Colonic mucosa (tissue), 4 donors: ENCODE data around the gene KRTAP12-2. TPM values are rescaled to one million over a fixed set of nuclear protein-coding genes. Genes with fewer than 3 reads are reported as not detected.
A peak's percentile ranks its signal among the peaks of the same experiment; 100 is the strongest.

Source experiments
- DNase-seq: peaks from one replicate; pipeline ENCODE4 v3.0.0-alpha.2; 2020
- H3K27ac ChIP-seq: fragments of 200-600 bp; one replicate; pipeline ENCODE4 v1.8.0; 2021
- H3K27me3 ChIP-seq: fragments of 200-600 bp; one replicate; pipeline ENCODE4 v1.8.0; 2021
- H3K36me3 ChIP-seq: fragments of 200-600 bp; one replicate; pipeline ENCODE4 v1.8.0; 2021
- H3K4me1 ChIP-seq: fragments of 200-600 bp; one replicate; pipeline ENCODE4 v1.8.0; 2021; ENCODE audit warnings: mild to moderate bottlenecking
- H3K4me3 ChIP-seq: fragments of 200-600 bp; one replicate; pipeline ENCODE4 v1.8.0; 2021
- H3K9ac ChIP-seq, 2 donors: one replicate each; pipeline ENCODE4 v1.7.0; 2013; ENCODE audit warnings: control low read depth in 2 of 2, low read depth in 2 of 2, low read length in 2 of 2
- H3K9me3 ChIP-seq: fragments of 200-600 bp; one replicate; pipeline ENCODE4 v1.8.0; 2021
- intact Hi-C: fragments of 100-400 bp; cut with DNase I; formaldehyde crosslinking; loops from one replicate; pipeline ENCODE4 v1.14.1; 2022
- total RNA-seq, 2 donors: library from RNA; stranded (reverse); fragmentation: NEBNext Ultra II Directional in 1 of 2; extraction: Animal tissue kit (Norgen Biotek cat#: 25700) in 1 of 2; gene quantifications; one replicate each; pipeline ENCODE4 v1.2.1, GENCODE V29; 2021
- TF ChIP-seq, protein P1 (sequence below): fragments of 200-600 bp; IDR thresholded peaks from one replicate; pipeline ENCODE4 v1.8.0; 2022; ENCODE audit warnings: antibody characterized with exemption, mild to moderate bottlenecking
- donor health status: healthy.
- donor health status: DM: no; HTN: no; CAD: no.
- donor health status: DM: no; HTN: no; CAD: no.

KRTAP12-2 gene
- total RNA-seq, 2 donors from 2014 or later: not detected

DNA sequence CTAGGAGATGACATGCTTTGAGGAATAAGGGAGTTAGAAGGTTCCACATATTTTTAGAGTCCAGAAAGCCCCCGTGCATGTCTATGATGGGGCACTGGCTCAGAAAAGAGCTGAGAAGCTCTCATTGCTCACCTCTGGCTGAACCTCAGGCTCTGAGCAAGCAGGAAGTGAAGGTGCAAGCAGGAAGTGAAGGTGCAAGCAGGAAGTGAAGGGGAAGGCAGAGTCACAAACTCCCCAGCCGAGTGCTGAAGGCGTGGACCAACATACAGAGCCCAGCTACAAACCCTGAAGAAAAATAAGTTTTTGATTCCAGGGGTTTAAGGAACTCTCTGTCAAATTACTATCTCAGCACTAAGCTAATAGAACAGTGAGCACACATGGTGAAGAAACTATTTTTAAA, 47.8 kb downstream of the KRTAP12-2 start:
- H3K4me1 ChIP-seq: no peaks in the 10 kb centered on the region
- intact Hi-C loops: no loop called here

DNA sequence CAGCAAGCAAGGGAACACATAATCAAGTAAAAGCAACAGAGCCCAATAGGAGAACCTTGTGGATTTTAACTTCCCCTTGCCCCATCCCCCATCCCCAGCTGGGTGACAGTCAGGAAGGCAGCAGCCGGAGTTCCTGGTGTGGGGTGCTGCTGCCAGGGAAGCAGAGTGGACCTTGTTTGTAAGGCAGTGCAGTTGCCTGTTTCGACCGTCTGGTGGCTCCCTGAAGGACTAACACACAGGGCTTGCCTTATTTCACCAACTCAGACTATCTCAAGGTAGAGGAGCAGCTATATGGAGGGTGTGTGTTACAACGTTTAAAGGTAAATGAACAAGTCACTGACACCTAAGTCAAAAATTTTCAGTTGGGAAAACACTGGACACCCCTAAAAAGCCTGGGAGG, 48.2 kb downstream of the KRTAP12-2 start:
- no peak overlapping the region for H3K27ac ChIP-seq

More for the DNA sequence above, 47.8 kb downstream of the KRTAP12-2 start:
- Histone ChIP-seq H3K9ac (no peak overlapping the region), H3K27ac (peak overlapping the region; percentile 3), H3K36me3 (no peaks in the 10 kb centered on the region), H3K27me3 (no peaks in the 10 kb centered on the region), H3K4me3 (no peak overlapping the region), H3K9me3 (no peaks in the 10 kb centered on the region)
- DNase-seq: peak; percentile 35
- TF ChIP-seq, protein P1, sequence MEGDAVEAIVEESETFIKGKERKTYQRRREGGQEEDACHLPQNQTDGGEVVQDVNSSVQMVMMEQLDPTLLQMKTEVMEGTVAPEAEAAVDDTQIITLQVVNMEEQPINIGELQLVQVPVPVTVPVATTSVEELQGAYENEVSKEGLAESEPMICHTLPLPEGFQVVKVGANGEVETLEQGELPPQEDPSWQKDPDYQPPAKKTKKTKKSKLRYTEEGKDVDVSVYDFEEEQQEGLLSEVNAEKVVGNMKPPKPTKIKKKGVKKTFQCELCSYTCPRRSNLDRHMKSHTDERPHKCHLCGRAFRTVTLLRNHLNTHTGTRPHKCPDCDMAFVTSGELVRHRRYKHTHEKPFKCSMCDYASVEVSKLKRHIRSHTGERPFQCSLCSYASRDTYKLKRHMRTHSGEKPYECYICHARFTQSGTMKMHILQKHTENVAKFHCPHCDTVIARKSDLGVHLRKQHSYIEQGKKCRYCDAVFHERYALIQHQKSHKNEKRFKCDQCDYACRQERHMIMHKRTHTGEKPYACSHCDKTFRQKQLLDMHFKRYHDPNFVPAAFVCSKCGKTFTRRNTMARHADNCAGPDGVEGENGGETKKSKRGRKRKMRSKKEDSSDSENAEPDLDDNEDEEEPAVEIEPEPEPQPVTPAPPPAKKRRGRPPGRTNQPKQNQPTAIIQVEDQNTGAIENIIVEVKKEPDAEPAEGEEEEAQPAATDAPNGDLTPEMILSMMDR: no peak

DNA sequence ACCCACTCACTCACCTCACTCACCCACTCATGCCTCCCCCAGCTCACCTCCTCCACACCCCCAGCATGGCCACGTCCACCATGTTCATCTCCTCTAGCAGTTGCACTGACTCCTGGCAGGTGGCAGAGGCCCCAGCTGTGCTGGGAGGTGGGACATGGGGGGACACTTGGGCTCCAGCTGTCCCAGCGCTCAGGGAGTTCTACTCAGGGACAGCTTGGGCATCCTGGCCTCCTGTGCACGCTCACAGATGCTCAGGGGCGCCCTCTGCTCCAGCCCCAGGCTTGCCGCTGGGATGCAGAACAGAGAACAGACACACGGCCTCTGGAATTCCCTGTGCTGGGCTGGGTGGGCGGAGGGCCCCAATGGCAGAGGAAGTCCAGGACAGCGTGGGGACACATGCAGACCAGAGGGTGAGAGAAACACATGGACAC, 49.6 kb downstream of the KRTAP12-2 start:
- no peak overlapping the region for H3K27ac ChIP-seq
- H3K4me1 ChIP-seq: no peaks in the 10 kb centered on the region
- H3K9ac ChIP-seq: no peak overlapping the region
- DNase-seq: no peak
- TF ChIP-seq, protein P1: no peak
- intact Hi-C loops: no loop called here
- H3K9me3 ChIP-seq: no peaks in the 10 kb centered on the region
- H3K36me3 ChIP-seq: no peaks in the 10 kb centered on the region
- H3K27me3 ChIP-seq: no peaks in the 10 kb centered on the region
- no peak overlapping the region for H3K4me3 ChIP-seq

More for the DNA sequence above, 48.2 kb downstream of the KRTAP12-2 start:
- Histone ChIP-seq H3K9ac (no peak overlapping the region), H3K9me3 (no peaks in the 10 kb centered on the region), H3K4me1 (no peaks in the 10 kb centered on the region), H3K36me3 (no peaks in the 10 kb centered on the region), H3K27me3 (no peaks in the 10 kb centered on the region), H3K4me3 (no peak overlapping the region)
- DNase-seq: peak; percentile 34
- TF ChIP-seq, protein P1: no peak
- intact Hi-C loops: no loop called here

DNA sequence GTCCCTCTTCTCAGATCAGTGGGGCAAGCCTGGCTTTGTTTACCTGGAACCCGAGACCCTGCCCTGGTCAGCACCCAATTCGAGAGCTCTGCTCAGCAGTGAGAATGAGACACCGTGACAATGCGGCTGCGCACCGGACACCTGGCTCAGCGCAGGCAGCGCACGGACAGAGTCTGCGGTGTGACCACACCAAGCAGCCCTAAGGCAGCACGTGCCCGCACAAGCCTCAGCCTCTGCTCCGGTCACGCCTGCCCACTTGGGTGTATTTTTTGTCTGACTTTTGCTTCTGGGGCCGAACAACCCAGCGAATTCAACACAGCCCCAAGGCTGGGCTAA, 50.2 kb downstream of the KRTAP12-2 start:
- intact Hi-C loops: no loop called here
- DNase-seq: no peak
- H3K4me1 ChIP-seq: no peaks in the 10 kb centered on the region
- H3K27me3 ChIP-seq: no peaks in the 10 kb centered on the region
- H3K36me3 ChIP-seq: no peaks in the 10 kb centered on the region
- no peak overlapping the region for H3K4me3 ChIP-seq
- TF ChIP-seq, protein P1: no peak
- H3K9ac ChIP-seq: no peak overlapping the region
- no peak overlapping the region for H3K27ac ChIP-seq
- H3K9me3 ChIP-seq: no peaks in the 10 kb centered on the region

Other genes with a start within 250 kb of the KRTAP12-2 start
- gene LRRC3, start 211.4 kb downstream of the KRTAP12-2 start, total RNA-seq: 1 to 10 TPM; 2.0 to 2.7 TPM
- not detected for gene KRTAP10-1, start 126.7 kb downstream of the KRTAP12-2 start, total RNA-seq
- not detected for gene KRTAP10-2, start 115.4 kb downstream of the KRTAP12-2 start, total RNA-seq
- not detected for gene KRTAP10-3, start 108.1 kb downstream of the KRTAP12-2 start, total RNA-seq
- gene KRTAP10-4, start 93.2 kb downstream of the KRTAP12-2 start, total RNA-seq: not detected
- not detected for gene KRTAP10-5, start 86.3 kb downstream of the KRTAP12-2 start, total RNA-seq
- gene KRTAP10-6, start 74.4 kb downstream of the KRTAP12-2 start, total RNA-seq: not detected
- not detected for gene KRTAP10-7, start 66.3 kb downstream of the KRTAP12-2 start, total RNA-seq
- gene KRTAP10-8, start 54.8 kb downstream of the KRTAP12-2 start, total RNA-seq: not detected
- gene KRTAP10-9, start 39.8 kb downstream of the KRTAP12-2 start, total RNA-seq: not detected
- not detected for gene KRTAP10-10, start 29.6 kb downstream of the KRTAP12-2 start, total RNA-seq
- not detected for gene KRTAP10-11, start 20.5 kb downstream of the KRTAP12-2 start, total RNA-seq
- not detected for gene KRTAP12-4, start 12.3 kb downstream of the KRTAP12-2 start, total RNA-seq
- not detected for gene KRTAP12-3, start 9.0 kb downstream of the KRTAP12-2 start, total RNA-seq
- gene KRTAP12-1, start 15.2 kb upstream of the KRTAP12-2 start, total RNA-seq: not detected
- gene KRTAP10-12, start 30.2 kb upstream of the KRTAP12-2 start, total RNA-seq: not detected
- not detected for gene TSPEAR, start 44.6 kb upstream of the KRTAP12-2 start, total RNA-seq
- gene UBE2G2, start 134.9 kb upstream of the KRTAP12-2 start, total RNA-seq: 10 to 100 TPM; 50.3 to 76.1 TPM
- gene SUMO3, start 151.1 kb upstream of the KRTAP12-2 start, total RNA-seq: 10 to 100 TPM; 81.3 to 82.8 TPM
- gene PTTG1IP, start 206.8 kb upstream of the KRTAP12-2 start, total RNA-seq: 100 to 1,000 TPM; 218 to 414 TPM